ENCODE data around the gene SLC35G3. TPM values are rescaled to one million over a fixed set of nuclear protein-coding genes. Genes with fewer than 3 reads are reported as not detected.

SLC35G3 gene
- total RNA-seq, 1 experiment from 2014 or later = not detected

DNA sequence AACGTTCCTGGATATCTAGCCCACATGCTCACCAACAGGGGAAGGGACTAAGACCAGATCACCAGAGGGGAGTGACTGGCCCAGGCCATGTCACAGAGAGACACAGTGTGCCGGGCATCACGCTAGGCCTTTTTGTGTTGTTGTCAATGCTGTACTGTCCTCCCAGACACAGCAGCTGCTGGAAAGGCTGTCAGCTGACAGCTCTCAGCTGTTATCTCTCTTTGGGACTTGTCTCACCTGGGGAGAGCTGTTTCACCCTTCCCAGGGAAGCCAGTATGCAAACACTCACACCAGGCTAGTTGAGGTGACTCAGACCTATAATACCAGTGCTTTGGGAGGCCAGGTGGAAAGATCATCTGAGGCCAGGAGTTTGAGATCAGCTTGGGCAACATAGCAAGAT is 27.1 kb downstream of the SLC35G3 start:
- Histone ChIP-seq H3K4ac (ENCODE audit: low read depth, low read length) (no peak overlapping the region), H3K56ac (ENCODE audit: insufficient read length, low read depth, low read length) (no peak overlapping the region), H3K9me3 (ENCODE audit: control insufficient read depth, low read depth, low read length) (no peaks in the 10 kb centered on the region), H4K91ac (ENCODE audit: insufficient read length, low read depth, low read length) (no peak overlapping the region), H3K27me3 (ENCODE audit: insufficient read depth, low read length) (no peaks in the 10 kb centered on the region), H3T11ph (ENCODE audit: low read length) (no peak overlapping the region), H3K4me2 (ENCODE audit: insufficient read depth, insufficient read length, low read length) (no peak overlapping the region), H2AK5ac (ENCODE audit: insufficient read length, low read length) (no peak overlapping the region), H4K5ac (ENCODE audit: insufficient read length, low read depth, low read length) (no peak overlapping the region), H4K8ac (replicated peaks; ENCODE audit: insufficient read length, low read depth, low read length) (no peak overlapping the region), H2BK12ac (ENCODE audit: insufficient read length, low read depth, low read length) (no peak overlapping the region), H3K23ac (ENCODE audit: insufficient read length, low read depth, low read length) (no peak overlapping the region), H3K23me2 (ENCODE audit: insufficient read length, low read depth, low read length, poor library complexity, severe bottlenecking) (no peaks in the 10 kb centered on the region), H3K18ac (ENCODE audit: insufficient read length, low read depth, low read length) (no peak overlapping the region), H4K20me1 (ENCODE audit: control insufficient read depth, insufficient read depth, insufficient read length) (no peaks in the 10 kb centered on the region), H2AFZ (ENCODE audit: low read length) (no peak overlapping the region), H3K27ac (ENCODE audit: insufficient read length, low read depth, low read length) (no peak overlapping the region), H2BK5ac (ENCODE audit: insufficient read length, low read length) (no peak overlapping the region), H3K9ac (ENCODE audit: extremely low read depth, insufficient read length, low read length) (no peak overlapping the region), H3K4me1 (ENCODE audit: insufficient read depth, low read length) (no peaks in the 10 kb centered on the region), H3K14ac (ENCODE audit: insufficient read depth, low read length) (no peak overlapping the region), H2BK20ac (ENCODE audit: low read depth, low read length, poor library complexity, severe bottlenecking) (no peak overlapping the region), H2BK15ac (ENCODE audit: low read depth, low read length) (no peak overlapping the region), H3K79me1 (ENCODE audit: insufficient read depth, low read depth, low read length, poor library complexity, severe bottlenecking) (no peaks in the 10 kb centered on the region), H3K79me2 (ENCODE audit: insufficient read depth, low read length) (no peaks in the 10 kb centered on the region), H2BK120ac (ENCODE audit: low read depth, low read length, poor library complexity, severe bottlenecking) (no peak overlapping the region)
- H3K4me1 Mint-ChIP-seq = peaks cover 3% of the 10 kb centered on the region in 2 experiments; a peak in 2 of 4 replicates
- H3K4me3 Mint-ChIP-seq = no peak overlapping the region
- no peak overlapping the region for H3K27ac Mint-ChIP-seq
- TF ChIP-seq, protein P1, sequence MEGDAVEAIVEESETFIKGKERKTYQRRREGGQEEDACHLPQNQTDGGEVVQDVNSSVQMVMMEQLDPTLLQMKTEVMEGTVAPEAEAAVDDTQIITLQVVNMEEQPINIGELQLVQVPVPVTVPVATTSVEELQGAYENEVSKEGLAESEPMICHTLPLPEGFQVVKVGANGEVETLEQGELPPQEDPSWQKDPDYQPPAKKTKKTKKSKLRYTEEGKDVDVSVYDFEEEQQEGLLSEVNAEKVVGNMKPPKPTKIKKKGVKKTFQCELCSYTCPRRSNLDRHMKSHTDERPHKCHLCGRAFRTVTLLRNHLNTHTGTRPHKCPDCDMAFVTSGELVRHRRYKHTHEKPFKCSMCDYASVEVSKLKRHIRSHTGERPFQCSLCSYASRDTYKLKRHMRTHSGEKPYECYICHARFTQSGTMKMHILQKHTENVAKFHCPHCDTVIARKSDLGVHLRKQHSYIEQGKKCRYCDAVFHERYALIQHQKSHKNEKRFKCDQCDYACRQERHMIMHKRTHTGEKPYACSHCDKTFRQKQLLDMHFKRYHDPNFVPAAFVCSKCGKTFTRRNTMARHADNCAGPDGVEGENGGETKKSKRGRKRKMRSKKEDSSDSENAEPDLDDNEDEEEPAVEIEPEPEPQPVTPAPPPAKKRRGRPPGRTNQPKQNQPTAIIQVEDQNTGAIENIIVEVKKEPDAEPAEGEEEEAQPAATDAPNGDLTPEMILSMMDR (conservative IDR thresholded peaks at IDR 0.05) = no peak
- no peak for DNase-seq
- no peaks in the 10 kb centered on the region for H3K9me3 Mint-ChIP-seq
- WGBS (ENCODE audit: extremely low coverage, insufficient read length, low lambda C conversion rate) = no CpG with 5 or more reads among the region's 3 CpGs
- H3K27me3 Mint-ChIP-seq (ENCODE audit: low read depth) = no peaks in the 10 kb centered on the region
- no peaks in the 10 kb centered on the region for H3K36me3 Mint-ChIP-seq (ENCODE audit: insufficient read depth in 1 of 3, low read depth in 3 of 3)

All from H9 (cell line).